ENCODE measurements around the gene UBE2E2.

Gene UBE2E2

GRCh38 chr3:23437484-23438145, 234.5 kb downstream of the UBE2E2 start:
- DNase-seq (ENCODE audit: low read depth in 1 of 2, low spot score in 1 of 2) = no peak

- no peak for DNase-seq (ENCODE audit: low read depth in 1 of 2, low spot score in 1 of 2)
Observed at GRCh38 chr3:23438657-23439056, 235.5 kb downstream of the UBE2E2 start.

GRCh38 chr3:23439080-23439479, 236.0 kb downstream of the UBE2E2 start:
- DNase-seq (ENCODE audit: low read depth in 1 of 2, low spot score in 1 of 2) = no peak

- DNase-seq (ENCODE audit: low read depth in 1 of 2, low spot score in 1 of 2) = no peak
Observed at GRCh38 chr3:23440416-23441294, 237.5 kb downstream of the UBE2E2 start.

GRCh38 chr3:23442598-23443383, 239.7 kb downstream of the UBE2E2 start:
- peak in 1 of 2 donors; percentile 12 for DNase-seq (ENCODE audit: low read depth in 1 of 2, low spot score in 1 of 2)

GRCh38 chr3:23444386-23444785, 241.3 kb downstream of the UBE2E2 start:
- no peak for DNase-seq (ENCODE audit: low read depth in 1 of 2, low spot score in 1 of 2)

- DNase-seq (ENCODE audit: low read depth in 1 of 2, low spot score in 1 of 2) = no peak
Observed at GRCh38 chr3:23446301-23446700, 243.2 kb downstream of the UBE2E2 start.

- no peak for DNase-seq (ENCODE audit: low read depth in 1 of 2, low spot score in 1 of 2)
Observed at GRCh38 chr3:23448998-23449537, 245.9 kb downstream of the UBE2E2 start.

- no peak for DNase-seq (ENCODE audit: low read depth in 1 of 2, low spot score in 1 of 2)
Observed at GRCh38 chr3:23450051-23450450, 246.9 kb downstream of the UBE2E2 start.

GRCh38 chr3:23450806-23451205, 247.7 kb downstream of the UBE2E2 start:
- DNase-seq (ENCODE audit: low read depth in 1 of 2, low spot score in 1 of 2) = no peak

GRCh38 chr3:23452408-23452807, 249.3 kb downstream of the UBE2E2 start:
- no peak for DNase-seq (ENCODE audit: low read depth in 1 of 2, low spot score in 1 of 2)

GRCh38 chr3:23455084-23455483, 252.0 kb downstream of the UBE2E2 start:
- no peak for DNase-seq (ENCODE audit: low read depth in 1 of 2, low spot score in 1 of 2)

GRCh38 chr3:23455775-23456174, 252.6 kb downstream of the UBE2E2 start:
- DNase-seq (ENCODE audit: low read depth in 1 of 2, low spot score in 1 of 2) = no peak

GRCh38 chr3:23457697-23458096, 254.6 kb downstream of the UBE2E2 start:
- DNase-seq (ENCODE audit: low read depth in 1 of 2, low spot score in 1 of 2) = no peak

- DNase-seq (ENCODE audit: low read depth in 1 of 2, low spot score in 1 of 2) = no peak
Observed at GRCh38 chr3:23459465-23459864, 256.3 kb downstream of the UBE2E2 start.

- DNase-seq (ENCODE audit: low read depth in 1 of 2, low spot score in 1 of 2) = no peak
Observed at GRCh38 chr3:23459889-23460546, 256.9 kb downstream of the UBE2E2 start.

- no peak for DNase-seq (ENCODE audit: low read depth in 1 of 2, low spot score in 1 of 2)
Observed at GRCh38 chr3:23461069-23461468, 257.9 kb downstream of the UBE2E2 start.

GRCh38 chr3:23463791-23464190, 260.7 kb downstream of the UBE2E2 start:
- DNase-seq (ENCODE audit: low read depth in 1 of 2, low spot score in 1 of 2) = no peak

GRCh38 chr3:23465569-23465968, 262.4 kb downstream of the UBE2E2 start:
- DNase-seq (ENCODE audit: low read depth in 1 of 2, low spot score in 1 of 2) = no peak

- no peak for DNase-seq (ENCODE audit: low read depth in 1 of 2, low spot score in 1 of 2)
Observed at GRCh38 chr3:23468203-23468602, 265.1 kb downstream of the UBE2E2 start.
